HT1080 (cell line): ENCODE data around the gene CHCHD3. TPM values are rescaled to one million over a fixed set of nuclear protein-coding genes. Genes with fewer than 3 reads are reported as not detected.
A peak's percentile ranks its signal among the peaks of the same experiment; 100 is the strongest.

Experiments used
- DNase-seq: peaks from one replicate; pipeline ENCODE4 v3.0.0-alpha.2; 2015; ENCODE audit warnings: low read depth
- small RNA-seq: library from RNA; depleted of rRNA; stranded (forward); fragments of <200 nt; gene quantifications from one replicate; pipeline ENCODE3, GENCODE V24; 2014
- total RNA-seq: library from RNA; depleted of rRNA; stranded (reverse); fragments of >200 nt; shearing (Covaris generic); gene quantifications from 2 replicates; pipeline ENCODE4 v1.2.3, GENCODE V29; 2014; rRNA removed

Gene CHCHD3
- total RNA-seq, 1 experiment from 2014 or later, result 148 TPM

- DNase-seq, result no peak
These were observed 331.2 kb downstream of the CHCHD3 start for GRCh38 chr7:132750530-132751217.

GRCh38 chr7:132750096-132750495, 331.8 kb downstream of the CHCHD3 start:
- DNase-seq, result no peak

GRCh38 chr7:132745510-132745909, 336.4 kb downstream of the CHCHD3 start:
- no peak for DNase-seq

- no peak for DNase-seq
These were observed 337.9 kb downstream of the CHCHD3 start for GRCh38 chr7:132743974-132744373.

GRCh38 chr7:132742189-132742612, 339.7 kb downstream of the CHCHD3 start:
- peak; percentile 93 for DNase-seq

GRCh38 chr7:132740176-132740575, 341.7 kb downstream of the CHCHD3 start:
- DNase-seq, result no peak

- peak; percentile 89 for DNase-seq
These were observed 342.5 kb downstream of the CHCHD3 start for GRCh38 chr7:132739271-132739955.

GRCh38 chr7:132738254-132738653, 343.6 kb downstream of the CHCHD3 start:
- peak; percentile 96 for DNase-seq

GRCh38 chr7:132735476-132735875, 346.4 kb downstream of the CHCHD3 start:
- DNase-seq, result no peak

Small RNA genes lying within 50 kb of the gene (small RNA-seq; reads per million reads assigned to genes)
- gene RF00218 (0.50 reads per million, percentile 55 among the genes with 10 or more reads in this experiment), gene RNU6-92P (not detected)

Other genes starting within 250 kb of the CHCHD3 start
- gene EXOC4, start 171.0 kb upstream of the CHCHD3 start, total RNA-seq, result 37.1 and 39.3 TPM in 2 replicates